Measurements from ENCODE around the gene TMC3.
"Not testable (repeated sequence)": the region's sequence is repeated elsewhere in the genome, so short reads cannot be mapped to it uniquely, and the experiment has no call there.

Gene TMC3

GRCh38 chr15:81384891-81385720 is 11.1 kb upstream of the TMC3 start:
- no peak for DNase-seq (ENCODE audit: low read depth in 2 of 2)

- DNase-seq (ENCODE audit: low read depth in 2 of 2), result no peak
Measured at GRCh38 chr15:81381720-81382119, 7.7 kb upstream of the TMC3 start.

GRCh38 chr15:81380668-81381067 is 6.7 kb upstream of the TMC3 start:
- no peak for DNase-seq (ENCODE audit: low read depth in 2 of 2)

GRCh38 chr15:81380203-81380602 is 6.2 kb upstream of the TMC3 start:
- DNase-seq (ENCODE audit: low read depth in 2 of 2), result no peak

GRCh38 chr15:81379269-81379668 is 5.3 kb upstream of the TMC3 start:
- no peak for DNase-seq (ENCODE audit: low read depth in 2 of 2)

- no peak for DNase-seq (ENCODE audit: low read depth in 2 of 2)
Measured at GRCh38 chr15:81378443-81378842, 4.4 kb upstream of the TMC3 start.

- DNase-seq (ENCODE audit: low read depth in 2 of 2), result no peak
Measured at GRCh38 chr15:81377871-81378270, 3.9 kb upstream of the TMC3 start.

GRCh38 chr15:81376231-81376630 is 2.2 kb upstream of the TMC3 start:
- DNase-seq (ENCODE audit: low read depth in 2 of 2), result no peak

GRCh38 chr15:81375461-81375860 is 1.4 kb upstream of the TMC3 start:
- no peak for DNase-seq (ENCODE audit: low read depth in 2 of 2)

- DNase-seq (ENCODE audit: low read depth in 2 of 2), result no peak
Measured at GRCh38 chr15:81373176-81373575, 837 bp downstream of the TMC3 start.

GRCh38 chr15:81372575-81372974 is 1.4 kb downstream of the TMC3 start:
- DNase-seq (ENCODE audit: low read depth in 2 of 2), result no peak

GRCh38 chr15:81363718-81364500 is 10.1 kb downstream of the TMC3 start:
- no peak for DNase-seq (ENCODE audit: low read depth in 2 of 2)

- DNase-seq (ENCODE audit: low read depth in 2 of 2), result no peak
Measured at GRCh38 chr15:81363276-81363675, 10.7 kb downstream of the TMC3 start.

- no peak for DNase-seq (ENCODE audit: low read depth in 2 of 2)
Measured at GRCh38 chr15:81362790-81363189, 11.2 kb downstream of the TMC3 start.

GRCh38 chr15:81361891-81362290 is 12.1 kb downstream of the TMC3 start:
- no peak for DNase-seq (ENCODE audit: low read depth in 2 of 2)

- no peak for DNase-seq (ENCODE audit: low read depth in 2 of 2)
Measured at GRCh38 chr15:81360491-81360890, 13.5 kb downstream of the TMC3 start.

GRCh38 chr15:81358248-81358647 is 15.8 kb downstream of the TMC3 start:
- DNase-seq (ENCODE audit: low read depth in 2 of 2), result no peak

- no peak for DNase-seq (ENCODE audit: low read depth in 2 of 2)
Measured at GRCh38 chr15:81357180-81357686, 16.8 kb downstream of the TMC3 start.

GRCh38 chr15:81356252-81356651 is 17.8 kb downstream of the TMC3 start:
- no peak for DNase-seq (ENCODE audit: low read depth in 2 of 2)

- DNase-seq (ENCODE audit: low read depth in 2 of 2), result no peak
Measured at GRCh38 chr15:81351651-81352050, 22.4 kb downstream of the TMC3 start.

GRCh38 chr15:81349271-81349670 is 24.7 kb downstream of the TMC3 start:
- no peak for DNase-seq (ENCODE audit: low read depth in 2 of 2)

GRCh38 chr15:81348691-81349090 is 25.3 kb downstream of the TMC3 start:
- not testable (repeated sequence) for DNase-seq (ENCODE audit: low read depth in 2 of 2)

- no peak for DNase-seq (ENCODE audit: low read depth in 2 of 2)
Measured at GRCh38 chr15:81347910-81348309, 26.1 kb downstream of the TMC3 start.

Measured in stimulated activated CD4-positive, alpha-beta T cell treated with anti-CD3 and anti-CD28 coated beads, Interleukin-15, amount 100 ng/mL, for 48 hours (primary cell).